ENCODE results near the gene SARDH. TPM values are rescaled to one million over a fixed set of nuclear protein-coding genes. Genes with fewer than 3 reads are reported as not detected.

The SARDH gene
- total RNA-seq, 1 donor from 2014 or later = 6.8 TPM

DNA sequence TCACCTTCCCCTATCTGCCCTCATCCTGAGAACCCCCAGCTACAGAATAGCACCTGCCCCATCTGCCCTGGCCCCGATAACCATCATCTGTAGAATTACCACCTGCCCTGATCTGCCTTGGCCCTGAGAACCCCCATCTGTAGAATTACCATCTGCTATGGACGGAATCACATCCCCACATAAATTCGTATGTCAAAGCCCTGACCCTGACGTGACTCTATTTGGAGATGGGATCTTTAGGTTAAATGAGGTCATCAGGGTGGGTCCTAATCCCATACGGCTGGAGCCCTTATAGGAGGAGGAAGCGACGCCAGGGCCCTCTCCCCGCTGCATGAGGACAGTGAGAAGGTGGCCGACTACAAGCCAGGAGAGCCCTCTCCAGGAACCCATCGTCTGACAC, 32.6 kb downstream of the SARDH start:
- no peaks in the 10 kb centered on the region for H3K36me3 Mint-ChIP-seq

DNA sequence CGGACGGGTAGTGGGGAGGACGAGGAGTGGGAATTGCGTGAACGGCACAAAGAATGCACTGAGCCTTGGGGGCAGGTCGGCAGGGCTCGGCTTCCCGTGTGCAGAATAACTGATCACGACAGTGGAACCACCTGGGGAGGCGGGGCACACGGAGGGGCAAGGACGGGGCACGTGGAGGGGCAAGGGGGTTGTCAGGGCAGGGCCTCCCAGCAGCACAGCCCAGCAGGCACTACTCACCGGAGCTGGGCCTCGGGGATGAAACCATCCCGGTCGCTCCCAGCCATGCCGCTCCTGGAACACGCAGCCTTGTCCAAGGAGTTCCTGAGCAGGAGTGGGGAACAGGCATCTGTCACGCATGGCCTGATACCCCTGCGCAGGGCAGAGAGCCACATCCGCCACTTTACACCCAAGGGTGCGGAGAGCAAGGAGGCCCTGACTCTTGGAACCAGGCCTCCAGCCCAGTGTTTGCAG, 33.4 kb downstream of the SARDH start:
- Mint-ChIP-seq H3K4me3 (no peak overlapping the region), H3K27ac (no peak overlapping the region), H3K9me3 (no peaks in the 10 kb centered on the region), H3K36me3 (no peaks in the 10 kb centered on the region), H3K27me3 (no peaks in the 10 kb centered on the region), H3K4me1 (ENCODE audit: unreplicated experiment) (no peaks in the 10 kb centered on the region)
- DNase-seq (ENCODE audit: extremely low spot score, unreplicated experiment) = no peak
- TF ChIP-seq, protein P1, sequence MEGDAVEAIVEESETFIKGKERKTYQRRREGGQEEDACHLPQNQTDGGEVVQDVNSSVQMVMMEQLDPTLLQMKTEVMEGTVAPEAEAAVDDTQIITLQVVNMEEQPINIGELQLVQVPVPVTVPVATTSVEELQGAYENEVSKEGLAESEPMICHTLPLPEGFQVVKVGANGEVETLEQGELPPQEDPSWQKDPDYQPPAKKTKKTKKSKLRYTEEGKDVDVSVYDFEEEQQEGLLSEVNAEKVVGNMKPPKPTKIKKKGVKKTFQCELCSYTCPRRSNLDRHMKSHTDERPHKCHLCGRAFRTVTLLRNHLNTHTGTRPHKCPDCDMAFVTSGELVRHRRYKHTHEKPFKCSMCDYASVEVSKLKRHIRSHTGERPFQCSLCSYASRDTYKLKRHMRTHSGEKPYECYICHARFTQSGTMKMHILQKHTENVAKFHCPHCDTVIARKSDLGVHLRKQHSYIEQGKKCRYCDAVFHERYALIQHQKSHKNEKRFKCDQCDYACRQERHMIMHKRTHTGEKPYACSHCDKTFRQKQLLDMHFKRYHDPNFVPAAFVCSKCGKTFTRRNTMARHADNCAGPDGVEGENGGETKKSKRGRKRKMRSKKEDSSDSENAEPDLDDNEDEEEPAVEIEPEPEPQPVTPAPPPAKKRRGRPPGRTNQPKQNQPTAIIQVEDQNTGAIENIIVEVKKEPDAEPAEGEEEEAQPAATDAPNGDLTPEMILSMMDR (conservative IDR thresholded peaks at IDR 0.05) = no peak

More for the DNA sequence above, 32.6 kb downstream of the SARDH start:
- TF ChIP-seq, protein P1 (conservative IDR thresholded peaks at IDR 0.05) = no peak
- H3K4me1 Mint-ChIP-seq (ENCODE audit: unreplicated experiment) = no peaks in the 10 kb centered on the region
- H3K27ac Mint-ChIP-seq = no peak overlapping the region
- no peaks in the 10 kb centered on the region for H3K9me3 Mint-ChIP-seq
- no peaks in the 10 kb centered on the region for H3K27me3 Mint-ChIP-seq
- no peak overlapping the region for H3K4me3 Mint-ChIP-seq
- DNase-seq (ENCODE audit: extremely low spot score, unreplicated experiment) = no peak

DNA sequence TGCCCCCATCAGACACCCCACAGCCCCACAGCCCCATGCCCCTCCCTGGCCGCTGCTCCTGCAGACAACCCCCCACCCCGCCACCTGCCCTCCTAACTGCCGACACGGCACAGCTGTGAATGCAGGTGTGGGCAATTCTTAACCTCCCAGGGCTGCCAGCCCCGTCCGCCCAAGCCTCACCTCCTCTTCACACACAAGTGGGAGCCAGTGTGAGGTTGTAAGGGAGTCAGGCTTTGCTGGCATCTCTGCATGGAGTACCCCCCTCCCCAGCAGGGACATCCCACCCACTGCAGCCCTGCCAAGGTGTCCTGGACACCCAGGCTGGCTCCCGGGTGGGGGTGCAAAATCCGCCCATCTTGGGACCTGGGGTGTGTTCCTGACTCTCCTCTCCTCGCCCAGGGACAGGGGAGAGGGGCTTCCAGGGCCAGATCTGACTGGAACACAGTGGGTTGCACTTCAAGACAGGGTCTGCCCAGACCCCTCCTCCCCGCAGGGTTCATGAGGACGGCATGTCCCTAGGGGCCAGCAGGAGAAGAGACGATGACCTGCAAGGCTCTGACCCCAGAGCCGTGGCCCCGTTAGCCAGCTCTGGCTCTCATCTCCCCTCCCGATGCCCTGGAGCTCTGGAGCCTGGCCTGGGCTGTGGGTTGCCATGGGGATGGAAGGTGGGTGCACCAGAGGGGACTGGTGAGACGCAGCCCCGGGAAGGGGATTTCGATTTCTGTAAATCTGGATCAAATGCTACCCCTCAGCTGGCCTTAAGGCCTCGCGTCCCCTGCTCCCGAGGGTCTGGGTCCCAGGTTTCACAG, 34.4 kb downstream of the SARDH start:
- no peak overlapping the region for H3K4me3 Mint-ChIP-seq
- no peak for DNase-seq (ENCODE audit: extremely low spot score, unreplicated experiment)
- no peaks in the 10 kb centered on the region for H3K27me3 Mint-ChIP-seq
- no peaks in the 10 kb centered on the region for H3K4me1 Mint-ChIP-seq (ENCODE audit: unreplicated experiment)
- H3K36me3 Mint-ChIP-seq = no peaks in the 10 kb centered on the region
- TF ChIP-seq, protein P1 (conservative IDR thresholded peaks at IDR 0.05) = no peak
- H3K9me3 Mint-ChIP-seq = no peaks in the 10 kb centered on the region
- H3K27ac Mint-ChIP-seq = no peak overlapping the region

DNA sequence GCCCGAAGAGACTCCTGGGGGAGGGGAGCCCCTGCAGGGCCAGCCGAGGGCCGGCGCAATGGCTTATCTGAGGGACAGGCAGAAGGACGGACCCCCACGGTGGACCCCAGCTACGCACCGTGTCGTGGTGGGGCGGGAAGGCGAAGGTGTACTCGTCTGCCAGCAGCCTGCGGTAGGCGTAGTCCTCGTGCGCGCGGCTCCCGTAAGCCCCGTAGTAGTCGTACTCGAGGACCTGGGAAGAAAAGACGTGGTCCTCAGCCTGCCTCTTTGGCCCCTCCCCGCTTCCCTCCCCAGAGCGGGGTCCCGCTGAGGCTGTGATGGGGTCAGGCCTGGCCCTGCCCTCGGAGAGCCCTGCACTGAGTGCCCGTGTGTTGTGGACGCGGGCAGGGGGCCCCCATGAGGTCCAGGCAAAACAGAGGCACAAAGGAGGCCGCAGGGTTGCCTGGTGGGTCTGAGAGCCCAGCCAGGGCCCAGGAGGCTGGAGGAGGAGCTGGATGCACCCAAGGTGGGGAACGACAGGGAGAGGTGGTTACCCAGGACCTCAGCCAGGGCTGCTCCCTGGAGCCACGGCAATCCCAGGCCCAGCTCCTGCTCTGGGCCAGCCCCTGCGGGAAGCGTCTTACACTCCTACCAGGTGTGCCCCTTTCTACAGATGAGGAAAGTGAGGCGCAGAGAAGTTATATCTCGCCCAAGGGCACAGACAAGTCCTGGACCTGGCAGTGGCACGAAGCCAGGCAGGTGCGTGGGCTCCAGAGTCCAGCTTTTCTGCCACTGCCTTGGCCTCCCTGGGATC, 35.2 kb downstream of the SARDH start:
- no peaks in the 10 kb centered on the region for H3K27me3 Mint-ChIP-seq
- no peaks in the 10 kb centered on the region for H3K36me3 Mint-ChIP-seq
- no peak for DNase-seq (ENCODE audit: extremely low spot score, unreplicated experiment)
- TF ChIP-seq, protein P1 (conservative IDR thresholded peaks at IDR 0.05) = no peak
- H3K9me3 Mint-ChIP-seq = no peaks in the 10 kb centered on the region
- no peak overlapping the region for H3K4me3 Mint-ChIP-seq
- no peaks in the 10 kb centered on the region for H3K4me1 Mint-ChIP-seq (ENCODE audit: unreplicated experiment)
- H3K27ac Mint-ChIP-seq = no peak overlapping the region

DNA sequence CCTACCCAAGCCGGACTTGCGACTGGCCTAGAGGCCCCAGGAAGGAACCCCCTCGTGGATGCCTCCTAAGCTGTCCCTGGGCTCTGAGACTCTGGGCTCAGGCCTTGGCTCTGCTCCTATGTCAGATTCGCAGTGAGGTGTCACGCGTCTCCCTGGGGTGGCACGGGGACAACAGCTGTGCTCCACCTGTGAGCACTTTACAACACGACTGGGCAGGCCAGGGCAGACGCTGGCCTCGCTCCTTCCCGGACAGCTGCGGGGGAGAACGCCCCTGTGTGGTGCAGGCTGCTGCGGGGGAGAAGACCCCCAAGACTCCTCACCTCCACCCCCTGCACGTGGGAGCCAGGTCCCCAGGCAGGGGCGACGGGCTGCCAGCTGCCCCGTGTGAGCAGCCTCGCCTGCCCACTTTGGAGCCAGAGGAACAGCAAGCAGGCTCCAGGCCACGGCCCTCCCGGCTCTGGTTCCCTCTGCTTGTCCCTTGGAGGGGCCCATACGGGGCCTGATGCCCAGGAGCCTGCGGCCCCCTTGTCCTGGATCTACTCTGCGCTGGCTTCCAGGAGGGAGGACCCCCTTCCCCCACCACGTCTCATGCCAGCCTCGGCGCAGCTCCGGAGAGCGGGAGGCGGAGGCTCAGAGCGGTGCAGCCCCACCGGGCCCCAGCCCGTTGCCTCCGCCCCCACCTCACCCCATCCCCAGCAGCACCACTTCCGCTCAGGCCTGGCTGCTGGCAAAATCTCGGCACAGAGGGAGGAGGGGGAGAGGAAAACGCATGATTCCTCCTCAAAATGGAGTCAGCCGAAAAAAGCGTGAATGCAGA, 36.0 kb downstream of the SARDH start:
- no peaks in the 10 kb centered on the region for H3K4me1 Mint-ChIP-seq (ENCODE audit: unreplicated experiment)

More for the DNA sequence above, 36.0 kb downstream of the SARDH start:
- TF ChIP-seq, protein P1 (conservative IDR thresholded peaks at IDR 0.05) = no peak
- H3K36me3 Mint-ChIP-seq = no peaks in the 10 kb centered on the region
- H3K27ac Mint-ChIP-seq = no peak overlapping the region
- H3K27me3 Mint-ChIP-seq = no peaks in the 10 kb centered on the region
- H3K9me3 Mint-ChIP-seq = no peaks in the 10 kb centered on the region
- DNase-seq (ENCODE audit: extremely low spot score, unreplicated experiment) = no peak
- no peak overlapping the region for H3K4me3 Mint-ChIP-seq

Measured in type B pancreatic cell (in vitro differentiated cells).